NCI-H460 (cell line): Measurements from ENCODE around the gene HIPK1. TPM values are rescaled to one million over a fixed set of nuclear protein-coding genes. Genes with fewer than 3 reads are reported as not detected.
"Not testable (repeated sequence)": the region's sequence is repeated elsewhere in the genome, so short reads cannot be mapped to it uniquely, and the experiment has no call there.

Experiments
- DNase-seq: peaks from one replicate; pipeline ENCODE4 v3.0.0-alpha.2; 2016; ENCODE audit warnings: low read depth; ENCODE audit errors: extremely low read depth
- total RNA-seq: library from RNA; depleted of rRNA; stranded (reverse); fragments of >200 nt; shearing (Covaris generic); gene quantifications from 2 replicates; pipeline ENCODE4 v1.2.3, GENCODE V29; 2014; rRNA removed

Gene HIPK1
- total RNA-seq, 1 experiment from 2014 or later, result 15.6 TPM

GRCh38 chr1:114006825-114007224 lies 77.7 kb downstream of the HIPK1 start:
- not testable (repeated sequence) for DNase-seq

GRCh38 chr1:114008480-114008941 lies 79.4 kb downstream of the HIPK1 start:
- no peak for DNase-seq

GRCh38 chr1:114008993-114009392 lies 79.9 kb downstream of the HIPK1 start:
- no peak for DNase-seq

- no peak for DNase-seq
Observed at GRCh38 chr1:114009393-114009792, 80.3 kb downstream of the HIPK1 start.

- DNase-seq, result no peak
Observed at GRCh38 chr1:114010433-114011184, 81.5 kb downstream of the HIPK1 start.

GRCh38 chr1:114011796-114012195 lies 82.7 kb downstream of the HIPK1 start:
- DNase-seq, result no peak

- DNase-seq, result no peak
Observed at GRCh38 chr1:114015075-114015474, 86.0 kb downstream of the HIPK1 start.

- DNase-seq, result not testable (repeated sequence)
Observed at GRCh38 chr1:114019724-114020123, 90.6 kb downstream of the HIPK1 start.

GRCh38 chr1:114021665-114022099 lies 92.6 kb downstream of the HIPK1 start:
- no peak for DNase-seq

- DNase-seq, result no peak
Observed at GRCh38 chr1:114022877-114023276, 93.8 kb downstream of the HIPK1 start.

- DNase-seq, result no peak
Observed at GRCh38 chr1:114023377-114023776, 94.3 kb downstream of the HIPK1 start.

GRCh38 chr1:114024049-114024448 lies 94.9 kb downstream of the HIPK1 start:
- DNase-seq, result no peak

- no peak for DNase-seq
Observed at GRCh38 chr1:114025609-114026401, 96.7 kb downstream of the HIPK1 start.

- no peak for DNase-seq
Observed at GRCh38 chr1:114026797-114027196, 97.7 kb downstream of the HIPK1 start.

Other genes starting within 250 kb of the HIPK1 start
- gene PHTF1, start 169.8 kb upstream of the HIPK1 start, total RNA-seq, result 9.6 and 11.5 TPM in 2 replicates
- gene RSBN1, start 116.8 kb upstream of the HIPK1 start, total RNA-seq, result 6.0 and 7.1 TPM in 2 replicates
- gene PTPN22, start 57.6 kb upstream of the HIPK1 start, total RNA-seq, result not detected in 2 replicates
- 0.02 and 0.17 TPM in 2 replicates for gene BCL2L15, start 41.7 kb upstream of the HIPK1 start, total RNA-seq
- 9.4 and 11.9 TPM in 2 replicates for gene AP4B1, start 24.5 kb upstream of the HIPK1 start, total RNA-seq
- 5.4 and 6.2 TPM in 2 replicates for gene DCLRE1B, start 24.0 kb upstream of the HIPK1 start, total RNA-seq
- gene OLFML3, start 50.1 kb downstream of the HIPK1 start, total RNA-seq, result 0.40 and 0.45 TPM in 2 replicates
- gene SYT6, start 224.5 kb downstream of the HIPK1 start, total RNA-seq, result not detected in 2 replicates